SU-DHL-6 (cell line): ENCODE data around the gene CD274.

Experiments used
- H2AFZ ChIP-seq: fragments of 200-600 bp; sonication (generic); 2 replicates; pipeline ENCODE4 v1.6.1; 2014; ENCODE audit warnings: low read depth, mild to moderate bottlenecking, moderate library complexity, mixed read lengths, antibody characterized with exemption, low read length; ENCODE audit not compliant: severe bottlenecking
- H3F3A ChIP-seq: fragments of 200-600 bp; shearing (Covaris generic); 2 replicates; pipeline ENCODE4 v1.6.0; 2016; ENCODE audit warnings: antibody characterized with exemption, mild to moderate bottlenecking; ENCODE audit not compliant: insufficient read depth
- H3K27ac ChIP-seq: fragments of 200-600 bp; sonication (generic); 2 replicates; pipeline ENCODE4 v1.5.1; 2016; ENCODE audit warnings: low read depth, mild to moderate bottlenecking, low read length, moderate library complexity, mixed read lengths
- H3K27me3 ChIP-seq: fragments of 200-600 bp; sonication (generic), shearing (Covaris generic); 2 replicates; pipeline ENCODE4 v1.6.0; 2014; ENCODE audit warnings: mild to moderate bottlenecking, low read length
- H3K36me3 ChIP-seq: fragments of 200-600 bp; sonication (generic); 2 replicates; pipeline ENCODE4 v1.6.1; 2014; ENCODE audit warnings: mild to moderate bottlenecking, low read length, mixed read lengths
- H3K4me2 ChIP-seq: fragments of 300-600, 200-600 bp; shearing (Covaris generic), sonication (generic); 2 replicates; pipeline ENCODE4 v1.6.0; 2014; ENCODE audit warnings: low read length, low read depth, mild to moderate bottlenecking; ENCODE audit not compliant: poor library complexity, severe bottlenecking
- H3K4me3 ChIP-seq: fragments of 200-600 bp; sonication (generic); 2 replicates; pipeline ENCODE4 v1.5.1; 2014; ENCODE audit warnings: antibody characterized with exemption, low read length, mild to moderate bottlenecking, mixed read lengths; ENCODE audit not compliant: insufficient read depth, poor library complexity, severe bottlenecking
- H3K79me2 ChIP-seq: fragments of 200-600 bp; sonication (generic); 2 replicates; pipeline ENCODE4 v1.6.1; 2014; ENCODE audit warnings: mild to moderate bottlenecking, low read length, moderate library complexity; ENCODE audit not compliant: insufficient read depth
- H3K9ac ChIP-seq: fragments of 200-600 bp; sonication (generic); 2 replicates; pipeline ENCODE4 v1.7.0; 2014; ENCODE audit warnings: mild to moderate bottlenecking, low read length
- H3K9me2 ChIP-seq: fragments of 200-600 bp; sonication (generic); replicated peaks from 2 replicates; pipeline ENCODE4 v1.6.1; 2014; ENCODE audit warnings: low read length; ENCODE audit not compliant: insufficient read depth
- H3K9me3 ChIP-seq: fragments of 200-600 bp; sonication (generic); 2 replicates; pipeline ENCODE4 v1.6.1; 2014; ENCODE audit warnings: low read length, mixed read lengths; ENCODE audit not compliant: insufficient read depth
- H4K20me1 ChIP-seq: fragments of 200-600 bp; sonication (generic); 2 replicates; pipeline ENCODE4 v1.6.1; 2014; ENCODE audit warnings: low read depth, mild to moderate bottlenecking, antibody characterized with exemption, low read length, moderate library complexity, mixed read lengths
- CTCF ChIP-seq: fragments of 200-600 bp; sonication (generic); IDR thresholded peaks from one replicate; pipeline ENCODE4 v1.5.1; 2017; ENCODE audit warnings: antibody characterized with exemption, mild to moderate bottlenecking, low read length, moderate library complexity; ENCODE audit not compliant: insufficient read depth, poor library complexity, severe bottlenecking
- EZH2phosphoT487 ChIP-seq: fragments of 200-600 bp; sonication (generic), shearing (Covaris generic); conservative IDR thresholded peaks from 2 replicates; pipeline ENCODE4 v1.6.1; 2018; ENCODE audit warnings: mild to moderate bottlenecking, antibody characterized with exemption, low read length, moderate library complexity, mixed read lengths

CD274 gene

GRCh38 chr9:5481322-5482040, 31.1 kb downstream of the CD274 start:
- no peak for TF ChIP-seq CTCF
- TF ChIP-seq EZH2phosphoT487, result no peak
- Histone ChIP-seq H3K9me3 (no peaks in the 10 kb centered on the region), H3K27ac (no peak overlapping the region), H3K79me2 (no peaks in the 10 kb centered on the region), H3K4me3 (no peak overlapping the region), H4K20me1 (no peaks in the 10 kb centered on the region), H3K27me3 (no peaks in the 10 kb centered on the region), H3K9me2 (no peaks in the 10 kb centered on the region), H3K36me3 (no peaks in the 10 kb centered on the region), H3K9ac (no peak overlapping the region), H2AFZ (no peak overlapping the region), H3K4me2 (no peak overlapping the region), H3F3A (no peaks in the 10 kb centered on the region)

- Histone ChIP-seq H3K36me3 (no peaks in the 10 kb centered on the region), H2AFZ (no peak overlapping the region), H3K4me3 (no peak overlapping the region), H3F3A (no peaks in the 10 kb centered on the region), H3K9ac (no peak overlapping the region), H3K4me2 (no peak overlapping the region), H3K79me2 (no peaks in the 10 kb centered on the region), H3K9me3 (no peaks in the 10 kb centered on the region), H3K27me3 (no peaks in the 10 kb centered on the region), H4K20me1 (no peaks in the 10 kb centered on the region), H3K9me2 (no peaks in the 10 kb centered on the region), H3K27ac (no peak overlapping the region)
- TF ChIP-seq EZH2phosphoT487 (no peak), CTCF (no peak)
Observed at GRCh38 chr9:5482194-5482593, 31.9 kb downstream of the CD274 start.

- Histone ChIP-seq H3F3A (no peaks in the 10 kb centered on the region), H3K27ac (no peak overlapping the region), H3K4me3 (no peak overlapping the region), H4K20me1 (no peaks in the 10 kb centered on the region), H3K36me3 (no peaks in the 10 kb centered on the region), H3K9ac (no peak overlapping the region), H3K27me3 (no peaks in the 10 kb centered on the region), H3K9me2 (no peaks in the 10 kb centered on the region), H3K4me2 (no peak overlapping the region), H3K9me3 (no peaks in the 10 kb centered on the region), H3K79me2 (no peaks in the 10 kb centered on the region), H2AFZ (no peak overlapping the region)
- TF ChIP-seq CTCF, result no peak
Observed at GRCh38 chr9:5483306-5483705, 33.0 kb downstream of the CD274 start.
